ENCODE results near the gene BRMS1L. TPM values are rescaled to one million over a fixed set of nuclear protein-coding genes. Genes with fewer than 3 reads are reported as not detected.

BRMS1L gene
- total RNA-seq, 1 donor from 2014 or later: 13.0 TPM

DNA sequence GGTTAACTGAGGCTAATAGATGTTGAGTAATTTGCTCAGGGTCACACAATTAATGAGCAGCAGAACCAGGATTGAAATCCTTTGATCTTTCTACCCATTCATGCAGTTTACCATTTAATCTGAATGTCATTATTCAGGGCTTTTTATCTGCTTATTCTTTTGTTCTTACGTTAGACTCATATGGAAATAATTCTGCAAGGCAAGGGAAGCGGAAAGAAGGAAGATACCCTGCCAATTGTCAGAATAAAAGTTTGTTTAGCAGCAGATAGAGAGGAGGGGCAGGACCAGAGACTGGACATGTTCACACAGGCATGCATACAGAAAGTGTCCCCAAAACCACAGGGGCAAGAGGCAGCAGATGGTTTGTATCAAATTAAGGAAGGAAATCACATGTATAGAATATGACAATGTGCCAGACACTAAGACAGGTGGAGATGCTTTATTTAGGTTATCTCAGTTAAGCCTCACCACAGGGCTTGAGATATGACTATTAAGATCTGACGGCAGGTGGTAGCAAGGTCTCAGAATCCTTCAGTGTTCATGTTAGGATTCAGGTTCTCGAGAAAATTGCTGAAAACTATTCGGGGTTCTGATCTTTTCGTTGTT is 29.8 kb downstream of the BRMS1L start:
- no peak for ATAC-seq
- no peak for DNase-seq
- intact Hi-C loops (cut with micrococcal nuclease): no loop called here

DNA sequence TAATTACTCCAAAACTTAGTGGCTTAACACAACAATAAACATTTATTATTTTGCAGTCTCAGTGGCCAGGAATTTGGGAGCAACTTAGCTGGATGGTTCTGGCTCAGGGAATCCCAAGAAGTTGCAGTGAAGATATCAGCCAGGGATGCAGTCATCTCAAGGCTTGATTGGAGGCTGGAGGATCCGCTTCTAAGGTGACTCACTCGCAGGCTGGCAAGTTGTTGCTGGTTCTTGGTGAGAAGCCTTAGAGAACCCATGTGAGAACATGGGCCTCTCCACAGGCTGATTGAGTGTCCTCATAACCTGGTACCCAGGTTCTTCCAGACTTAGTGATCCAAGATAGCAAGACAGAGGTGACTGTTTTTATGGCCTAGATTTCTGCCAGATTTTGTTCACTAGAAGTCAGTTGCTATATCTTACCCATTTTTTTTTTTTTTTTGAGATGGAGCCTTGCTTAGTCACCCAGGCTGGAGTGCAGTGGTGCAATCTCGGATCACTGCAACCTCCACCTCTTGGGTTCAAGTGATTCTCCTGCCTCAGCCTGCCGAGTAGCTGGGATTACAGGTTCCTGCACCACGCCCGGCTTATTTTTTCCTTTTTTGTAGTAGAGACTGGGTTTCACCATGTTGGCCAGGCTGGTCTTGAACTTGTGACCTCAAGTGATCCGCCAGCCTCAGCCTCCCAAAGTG is 32.5 kb downstream of the BRMS1L start:
- no peak for ATAC-seq
- DNase-seq: no peak
- intact Hi-C loops (cut with micrococcal nuclease): no loop called here

DNA sequence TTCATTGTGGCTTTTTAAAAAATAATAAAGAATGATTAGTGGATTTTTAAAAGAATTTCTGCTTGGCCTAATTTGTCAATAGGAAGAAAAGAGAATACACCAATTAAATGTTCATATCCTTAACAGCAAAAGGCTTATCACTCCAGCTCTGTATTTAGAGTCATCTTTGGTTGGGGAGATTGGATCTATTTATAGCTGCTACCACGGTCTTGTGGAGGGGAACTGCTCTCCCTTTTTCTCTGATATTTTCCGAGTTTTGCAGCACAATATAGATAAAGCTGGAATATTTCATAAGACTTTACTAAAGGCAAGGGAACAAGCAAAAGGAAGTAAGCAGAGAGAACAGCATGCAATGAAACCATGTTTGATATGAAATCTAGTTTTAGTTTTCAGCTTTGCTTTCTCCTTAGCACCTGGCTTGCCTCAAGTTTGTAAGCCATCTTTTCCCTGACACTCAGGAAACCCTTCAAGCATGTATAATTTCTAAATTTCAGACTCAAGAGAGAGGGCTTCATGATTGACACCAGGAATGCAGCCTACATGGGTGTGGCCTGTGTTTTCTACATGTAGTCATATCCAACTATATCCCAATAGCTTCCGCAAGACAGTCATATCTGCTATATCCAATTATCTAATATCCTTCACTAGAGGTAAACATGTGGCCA is 35.2 kb downstream of the BRMS1L start:
- ATAC-seq: peak; percentile 63
- intact Hi-C loops (cut with micrococcal nuclease): no loop called here

DNA sequence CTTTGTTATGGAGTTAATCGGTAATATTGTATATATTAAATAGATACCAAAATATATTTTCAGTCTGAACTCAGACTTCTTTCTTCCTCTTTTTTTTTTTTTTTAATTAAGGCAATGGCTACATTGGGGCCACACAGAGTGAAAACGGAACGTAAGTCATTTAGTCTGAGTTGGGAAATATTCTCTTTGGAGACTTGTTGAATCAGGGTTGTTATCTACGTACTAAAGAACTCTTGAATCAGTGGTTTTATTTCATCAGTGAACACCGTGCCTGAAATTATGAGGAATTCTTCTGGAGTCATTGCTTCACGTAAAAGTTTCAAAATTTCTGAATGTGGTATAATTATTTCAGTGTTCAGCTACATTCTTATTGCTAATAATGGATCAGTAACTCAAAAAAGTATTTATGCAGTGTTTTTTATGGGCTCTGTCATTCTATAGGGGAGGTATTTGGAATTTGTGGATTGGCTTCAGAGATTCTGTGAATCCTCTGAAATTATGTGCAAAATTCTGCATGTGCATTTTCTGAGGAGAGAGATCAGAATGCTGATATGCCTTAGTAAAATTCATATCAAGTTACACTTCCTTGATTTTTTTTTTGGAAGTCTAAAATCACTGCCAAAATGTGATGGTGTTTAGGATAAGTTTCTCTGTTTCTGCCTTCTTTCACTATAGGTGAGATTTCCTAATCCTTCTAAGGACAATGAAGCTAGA is 39.6 kb downstream of the BRMS1L start:
- DNase-seq (no peak), ATAC-seq (no peak)
- intact Hi-C loops (cut with micrococcal nuclease): no loop called here

More for the DNA sequence above, 35.2 kb downstream of the BRMS1L start:
- no peak for DNase-seq

DNA sequence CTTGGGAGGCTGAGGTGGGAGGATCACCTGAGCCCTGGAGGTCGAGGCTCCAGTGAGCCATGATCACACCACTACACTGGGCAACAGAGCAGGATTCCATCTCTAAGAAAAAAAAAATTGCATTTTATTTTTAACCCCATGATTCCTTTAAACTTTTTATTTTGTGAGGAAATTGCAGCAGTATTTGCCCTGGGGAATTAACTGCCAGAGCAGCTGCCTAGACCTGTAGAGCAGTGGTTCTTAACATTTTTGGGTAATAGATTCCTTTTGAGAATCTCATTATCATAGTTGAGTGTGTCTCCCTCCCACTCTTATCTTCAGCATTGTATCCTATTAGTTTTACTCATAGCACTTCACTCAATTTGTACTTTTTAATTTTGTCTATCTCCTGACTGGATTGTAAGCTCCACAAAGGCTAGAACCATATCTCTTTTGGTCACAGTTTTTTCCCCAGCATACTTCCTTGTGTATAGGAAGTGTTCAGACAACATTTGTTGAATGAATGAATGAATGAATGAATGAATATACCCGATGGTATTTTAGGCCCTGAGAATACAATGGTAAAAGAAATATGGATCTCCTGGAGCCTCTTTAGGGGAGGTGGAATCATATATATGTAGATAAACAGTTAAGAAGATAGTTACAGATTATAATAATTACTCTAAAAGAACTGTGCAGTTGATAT is 40.6 kb downstream of the BRMS1L start:
- intact Hi-C loops (cut with micrococcal nuclease): no loop called here
- DNase-seq (no peak), ATAC-seq (no peak)

DNA sequence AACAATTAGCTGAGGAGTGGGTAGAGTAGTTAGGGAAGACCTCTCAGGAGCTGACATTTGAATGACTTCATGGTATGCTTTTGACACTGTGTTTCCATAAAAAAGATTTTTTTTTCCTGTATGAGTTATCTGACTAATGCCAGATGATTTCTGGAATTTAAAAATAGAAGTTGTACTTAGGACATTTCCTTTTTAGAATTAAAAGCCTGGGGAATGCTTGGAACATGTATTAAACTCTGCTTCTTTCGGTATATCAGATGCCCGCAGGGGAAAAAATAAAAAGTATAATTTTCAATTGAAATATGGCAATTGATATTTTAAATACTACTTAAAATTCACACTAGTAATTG is 41.1 kb downstream of the BRMS1L start:
- intact Hi-C loops (cut with micrococcal nuclease): no loop called here
- no peak for DNase-seq
- no peak for ATAC-seq

DNA sequence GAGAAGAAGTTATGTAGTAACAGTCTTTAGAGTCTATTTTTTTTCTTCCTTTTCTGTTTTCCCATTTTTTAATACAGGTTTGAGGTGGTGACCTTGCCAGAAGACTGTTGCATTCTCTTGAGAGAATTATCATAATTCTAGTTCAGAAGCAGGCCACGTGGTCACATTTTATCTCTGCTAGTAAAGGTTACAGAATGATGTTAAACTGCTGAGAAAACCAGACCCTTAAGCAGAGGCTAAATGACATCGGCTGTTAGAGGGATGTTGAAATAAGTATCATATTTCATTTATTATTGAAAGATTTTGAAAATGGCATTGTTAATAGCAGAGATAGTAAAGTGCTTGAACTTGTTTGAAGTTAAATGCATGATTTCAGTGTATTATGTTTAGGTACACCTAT is 49.2 kb downstream of the BRMS1L start:
- intact Hi-C loops (cut with micrococcal nuclease): no loop called here

DNA sequence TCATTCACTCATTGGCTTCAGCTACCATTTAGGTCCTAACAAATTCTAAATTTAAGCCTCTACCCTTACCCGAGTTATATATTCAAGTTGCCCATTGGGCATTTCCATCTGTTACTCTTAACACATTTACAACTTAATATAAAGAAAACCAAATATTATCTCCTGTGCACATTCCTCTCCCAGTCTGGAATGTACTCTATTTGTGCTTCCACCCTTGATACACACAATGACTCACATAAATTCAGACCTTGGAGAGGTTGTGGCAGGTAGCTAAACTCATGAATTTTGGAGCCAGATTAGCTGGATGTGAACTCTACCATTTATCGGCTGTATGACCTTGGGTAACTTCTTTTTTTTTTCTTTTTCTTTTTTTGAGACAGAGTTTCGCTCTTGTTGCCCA is 51.1 kb downstream of the BRMS1L start:
- DNase-seq (no peak), ATAC-seq (no peak)
- intact Hi-C loops (cut with micrococcal nuclease): no loop called here

More for the DNA sequence above, 49.2 kb downstream of the BRMS1L start:
- no peak for ATAC-seq
- DNase-seq: no peak

DNA sequence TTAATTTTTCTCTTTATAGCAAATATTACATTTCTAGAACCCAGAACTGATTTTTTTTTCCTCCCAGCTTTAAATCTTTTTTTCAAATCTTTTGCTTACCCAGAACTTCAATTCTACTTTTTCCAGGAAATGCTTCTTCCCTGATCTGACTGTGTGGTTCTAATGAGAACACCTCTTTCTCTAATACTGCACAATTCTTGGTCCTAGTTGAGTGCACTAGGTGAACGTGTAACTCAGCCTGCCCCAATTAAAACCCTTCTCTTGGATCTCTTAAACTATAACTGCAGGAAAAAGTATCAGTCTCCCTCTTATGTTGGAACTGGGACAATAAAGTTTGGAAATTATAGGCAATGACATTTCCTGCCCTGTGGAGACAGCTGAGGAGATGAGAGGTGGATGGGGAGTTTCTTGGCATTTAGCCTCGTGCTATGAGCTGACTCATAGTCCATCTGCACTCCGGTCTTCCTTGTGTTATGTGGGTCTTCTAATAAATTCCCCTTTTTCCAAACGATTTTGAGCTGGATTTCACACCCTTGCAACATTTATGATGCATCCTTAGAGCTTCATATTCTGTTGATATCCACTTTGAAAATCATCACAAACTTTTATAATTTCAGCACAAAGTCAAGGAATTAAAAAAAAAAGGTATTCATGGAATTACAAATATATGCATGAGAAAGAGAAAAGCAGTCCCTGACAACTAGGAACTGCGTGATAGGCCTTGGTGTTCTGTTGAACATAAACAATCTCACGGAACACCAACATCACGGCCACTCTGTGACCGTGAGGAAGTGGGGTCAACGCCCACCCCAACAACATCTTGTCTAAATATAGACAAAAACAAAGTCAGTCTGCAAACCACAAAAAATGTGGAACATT is 52.4 kb downstream of the BRMS1L start:
- DNase-seq: no peak

DNA sequence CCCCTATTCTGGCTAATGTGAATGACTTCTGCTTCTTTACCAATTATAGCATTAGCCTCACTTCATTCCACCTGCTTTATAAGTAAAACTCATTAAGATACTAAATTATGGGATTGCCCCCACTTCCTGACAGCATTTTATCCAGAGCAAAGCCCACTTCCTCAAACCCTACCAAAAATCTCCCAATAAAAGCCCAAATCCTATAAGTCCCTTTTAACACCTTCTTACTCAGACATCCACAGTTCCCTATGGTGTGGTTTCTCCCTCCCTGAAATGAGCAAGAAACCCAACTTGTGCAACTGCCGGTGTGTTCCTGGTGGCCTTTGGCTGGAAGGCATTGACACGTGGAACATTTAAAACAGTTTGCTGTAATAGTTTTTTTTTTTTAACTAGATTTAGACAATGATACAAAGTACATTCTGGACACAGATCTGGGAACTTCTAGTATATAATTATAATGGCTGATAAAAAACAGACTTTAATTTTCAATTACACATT is 53.1 kb downstream of the BRMS1L start:
- ATAC-seq (peak; percentile 22), DNase-seq (no peak)
- intact Hi-C loops (cut with micrococcal nuclease): no loop called here

More for the DNA sequence above, 52.4 kb downstream of the BRMS1L start:
- intact Hi-C loops (cut with micrococcal nuclease): no loop called here
- ATAC-seq: peak; percentile 91

DNA sequence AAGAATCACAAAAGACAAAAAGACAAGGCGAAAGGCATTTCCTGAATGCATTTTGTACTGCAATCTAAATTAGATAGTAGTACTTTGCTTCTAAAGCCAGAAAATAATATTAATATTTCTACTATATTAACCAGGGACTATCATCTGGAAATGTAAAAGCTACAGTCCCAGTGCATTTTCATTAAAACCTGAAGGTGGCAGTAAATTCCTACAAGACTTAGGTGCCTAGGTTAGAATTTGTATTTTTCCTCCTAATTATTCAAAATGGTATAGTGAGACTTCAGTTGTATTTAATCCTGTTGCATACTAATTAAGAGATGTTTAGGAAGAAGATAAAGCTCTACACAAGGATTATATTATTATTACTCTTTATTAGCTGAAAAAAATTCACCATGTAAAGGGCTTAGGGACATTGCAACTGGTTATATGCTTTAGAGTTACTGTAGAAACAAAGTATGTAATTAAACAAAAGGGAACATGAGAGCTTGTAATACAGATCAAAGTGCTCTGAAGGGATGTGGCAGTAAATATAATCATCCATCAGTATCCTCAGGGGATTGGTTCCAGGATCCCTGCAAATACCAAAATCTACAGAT is 53.6 kb downstream of the BRMS1L start:
- intact Hi-C loops (cut with micrococcal nuclease): no loop called here
- no peak for DNase-seq
- ATAC-seq: no peak

DNA sequence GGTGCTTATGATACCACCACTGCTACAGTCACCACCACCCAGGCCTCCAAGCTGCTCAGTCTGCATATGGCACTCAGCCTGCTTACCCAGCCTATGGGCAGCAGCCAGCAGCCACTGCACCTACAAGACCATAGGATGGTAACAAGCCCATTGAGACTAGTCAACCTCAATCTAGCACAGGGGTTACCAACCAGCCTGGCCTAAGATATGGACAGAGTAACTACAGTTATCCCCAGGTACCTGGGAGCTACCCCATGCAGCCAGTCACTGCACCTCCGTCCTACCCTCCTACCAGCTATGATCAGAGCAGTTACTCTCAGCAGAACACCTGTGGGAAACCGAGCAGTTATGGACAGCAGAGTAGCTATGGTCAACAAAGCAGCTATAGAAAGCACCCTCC is 55.1 kb downstream of the BRMS1L start:
- no peak for ATAC-seq
- intact Hi-C loops (cut with micrococcal nuclease): no loop called here
- DNase-seq: no peak

DNA sequence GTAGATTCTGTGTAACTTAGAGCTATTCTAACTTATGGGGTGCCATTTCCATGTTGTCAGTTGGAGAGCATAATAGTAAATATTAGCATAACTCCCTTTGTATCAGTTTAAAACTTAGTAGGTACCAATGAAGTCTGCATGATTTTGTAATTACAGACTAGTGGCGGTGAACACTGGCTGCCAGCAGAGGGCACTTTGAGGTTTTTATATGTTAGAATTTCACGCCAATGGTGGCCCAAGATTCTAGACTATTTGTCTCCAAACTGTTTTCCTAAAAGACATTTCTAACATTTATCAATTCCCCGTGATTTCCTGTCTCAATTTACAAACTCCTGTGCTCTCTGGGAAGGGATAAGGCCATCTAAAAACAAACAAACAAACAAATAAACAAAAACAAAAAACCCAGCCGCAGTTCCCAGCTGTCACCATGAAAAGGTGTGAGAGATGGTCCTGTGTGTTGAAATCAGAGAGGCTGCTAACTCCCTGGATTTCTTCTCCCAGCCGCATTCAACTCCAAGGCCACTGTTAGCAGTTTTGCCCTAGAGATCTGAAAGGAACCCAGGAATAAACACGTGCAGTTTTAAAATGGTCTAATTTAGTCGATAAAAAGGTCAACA is 57.6 kb downstream of the BRMS1L start:
- ATAC-seq: no peak
- intact Hi-C loops (cut with micrococcal nuclease): no loop called here
- no peak for DNase-seq

DNA sequence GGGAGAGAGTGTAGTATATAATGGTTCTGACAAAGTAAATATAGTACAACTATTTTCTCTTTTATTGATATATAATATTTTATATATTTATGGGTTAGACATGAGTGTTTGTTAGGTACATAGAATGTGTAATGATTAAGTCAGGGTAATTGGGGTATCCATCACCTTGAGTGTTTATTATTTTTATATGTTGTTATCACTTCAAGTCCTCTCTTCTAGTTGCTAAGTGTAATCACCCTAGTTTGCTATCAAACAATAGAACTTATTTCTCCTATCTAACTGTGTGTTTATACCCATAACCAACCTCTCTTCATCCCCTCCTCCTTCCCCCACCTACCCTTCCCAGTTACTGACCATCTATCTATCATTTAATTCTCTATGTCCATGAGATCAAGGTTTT is 64.2 kb downstream of the BRMS1L start:
- intact Hi-C loops (cut with micrococcal nuclease): no loop called here
- DNase-seq (no peak), ATAC-seq (no peak)

DNA sequence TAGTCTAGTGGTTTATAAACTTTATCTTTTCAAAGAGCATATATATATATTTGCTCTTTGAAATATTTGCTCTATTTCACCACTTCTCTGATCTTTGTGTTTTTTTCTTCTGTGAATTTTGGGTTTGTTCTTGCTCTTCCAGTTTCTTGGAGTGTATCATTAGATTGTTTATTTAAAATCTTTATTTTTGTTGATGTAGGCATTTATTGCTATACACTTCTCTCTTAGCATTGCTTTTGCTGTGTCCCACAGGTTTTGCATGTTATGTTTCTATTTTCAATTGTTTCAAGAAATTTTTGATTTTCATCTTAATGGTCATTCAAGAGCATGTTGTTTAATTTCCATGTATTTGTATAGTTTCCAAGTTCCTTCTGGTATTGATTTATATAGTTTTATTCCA is 69.1 kb downstream of the BRMS1L start:
- no peak for ATAC-seq
- DNase-seq: no peak
- intact Hi-C loops (cut with micrococcal nuclease): no loop called here

DNA sequence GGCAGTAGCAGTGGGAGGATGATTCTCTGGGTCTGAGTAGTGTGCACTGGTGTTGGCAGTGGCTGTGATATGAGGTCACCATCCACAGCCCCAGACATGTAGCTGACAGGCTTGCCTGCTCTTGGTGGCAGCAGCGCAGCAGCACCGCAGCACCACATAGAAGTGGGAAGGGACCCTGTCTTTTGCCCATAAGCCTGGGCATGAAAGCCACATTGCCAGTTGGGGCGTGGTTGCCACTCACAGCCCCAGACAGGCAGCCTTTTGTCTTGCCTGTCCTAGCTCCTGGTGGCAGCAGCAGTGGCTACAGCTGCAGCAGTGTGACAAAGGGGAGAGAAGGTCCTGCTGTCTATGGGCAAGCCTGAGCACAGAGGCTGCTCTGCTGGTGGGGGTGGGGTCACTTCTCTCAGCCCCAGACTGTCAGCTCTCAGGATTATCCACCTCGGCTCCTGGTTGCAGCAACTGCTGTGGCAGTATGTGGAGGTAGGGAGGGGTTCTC is 71.5 kb downstream of the BRMS1L start:
- ATAC-seq: no peak
- DNase-seq: no peak
- intact Hi-C loops (cut with micrococcal nuclease): no loop called here

DNA sequence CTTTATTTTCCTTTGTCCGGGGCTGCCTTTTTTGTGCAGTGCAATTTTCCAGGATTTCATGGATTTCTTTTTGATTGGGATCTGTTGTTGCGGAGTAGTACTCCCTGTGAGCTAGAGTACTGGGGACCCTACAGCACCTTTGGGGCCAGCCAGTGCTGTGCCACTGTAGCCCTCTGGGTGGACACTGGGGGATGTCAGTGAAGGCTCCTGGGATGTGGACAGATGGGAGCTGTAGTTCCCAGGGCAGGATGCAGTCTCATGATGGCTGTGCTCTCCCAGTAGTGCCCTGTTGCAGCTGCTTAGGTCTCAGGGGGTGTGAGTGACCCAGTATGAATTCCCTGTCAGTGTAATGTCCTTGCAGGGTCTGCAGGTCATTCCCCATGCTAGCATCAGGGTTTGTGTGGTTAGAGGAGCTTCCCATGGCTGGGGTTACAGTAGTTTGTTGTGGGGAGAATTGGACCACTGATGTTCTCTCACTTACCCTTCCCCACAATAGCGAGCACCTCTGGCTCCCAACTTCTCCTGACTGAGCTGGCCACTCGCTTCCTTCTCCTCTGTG is 72.2 kb downstream of the BRMS1L start:
- no peak for DNase-seq
- intact Hi-C loops (cut with micrococcal nuclease): no loop called here
- no peak for ATAC-seq

Data from left ventricle myocardium superior (tissue), 1 donor.